OCI-LY3 (cell line): ENCODE results near the gene CHST8.

Experiments used
- H2AFZ ChIP-seq: fragments of 200-600, 300-600 bp; shearing (Covaris generic); 2 replicates; pipeline ENCODE4 v1.6.0; 2014; ENCODE audit warnings: antibody characterized with exemption, low read depth, low read length
- H3K27ac ChIP-seq: fragments of 200-600, 300-600 bp; sonication (generic); 2 replicates; pipeline ENCODE4 v1.5.1; 2014; ENCODE audit warnings: mild to moderate bottlenecking, low read length, moderate library complexity, mixed read lengths
- H3K27me3 ChIP-seq: fragments of 200-600, 300-600 bp; sonication (generic); 2 replicates; pipeline ENCODE4 v1.6.1; 2014; ENCODE audit warnings: low read depth, low read length, mixed read lengths
- H3K36me3 ChIP-seq: fragments of 200-600, 300-600 bp; sonication (generic); replicated peaks from 2 replicates; pipeline ENCODE3; 2014; ENCODE audit warnings: low read depth, low read length, mixed read lengths
- H3K4me1 ChIP-seq: fragments of 300-600, 200-600 bp; sonication (generic); 2 replicates; pipeline ENCODE4 v1.6.1; 2014; ENCODE audit warnings: low read length, mixed read lengths
- H3K4me2 ChIP-seq: fragments of 200-600, 300-600 bp; sonication (generic); 2 replicates; pipeline ENCODE4 v1.6.1; 2014; ENCODE audit warnings: low read length, mixed read lengths
- H3K4me3 ChIP-seq: fragments of 300-600, 200-600 bp; sonication (generic); 2 replicates; pipeline ENCODE4 v1.5.1; 2014; ENCODE audit warnings: antibody characterized with exemption, mild to moderate bottlenecking, low read length, moderate library complexity
- H3K79me2 ChIP-seq: fragments of 300-600, 200-600 bp; shearing (Covaris generic); 2 replicates; pipeline ENCODE4 v1.6.1; 2014; ENCODE audit warnings: mild to moderate bottlenecking, low read length, mixed read lengths
- H3K9ac ChIP-seq: fragments of 300-600, 200-600 bp; shearing (Covaris generic); 2 replicates; pipeline ENCODE4 v1.6.0; 2014; ENCODE audit warnings: mild to moderate bottlenecking, low read length, moderate library complexity
- H3K9me3 ChIP-seq: fragments of 200-600, 300-600 bp; shearing (Covaris generic); 2 replicates; pipeline ENCODE4 v1.6.1; 2014; ENCODE audit warnings: low read length, mixed read lengths; ENCODE audit not compliant: insufficient read depth
- H4K20me1 ChIP-seq: fragments of 200-600, 300-600 bp; sonication (generic); 2 replicates; pipeline ENCODE4 v1.6.1; 2016; ENCODE audit warnings: low read length, mixed read lengths; ENCODE audit not compliant: insufficient read depth
- EZH2phosphoT487 ChIP-seq: fragments of 200-600 bp; shearing (Covaris generic); IDR thresholded peaks from 2 replicates; pipeline ENCODE4 v1.6.1; 2018; ENCODE audit warnings: antibody characterized with exemption, mixed run types, low read depth
- TF ChIP-seq, protein P1 (sequence below): fragments of 200-600, 300-600 bp; sonication (generic); IDR thresholded peaks from 2 replicates; pipeline ENCODE4 v1.5.1; 2014; ENCODE audit warnings: antibody characterized with exemption, low read length, low read depth

CHST8 gene

DNA sequence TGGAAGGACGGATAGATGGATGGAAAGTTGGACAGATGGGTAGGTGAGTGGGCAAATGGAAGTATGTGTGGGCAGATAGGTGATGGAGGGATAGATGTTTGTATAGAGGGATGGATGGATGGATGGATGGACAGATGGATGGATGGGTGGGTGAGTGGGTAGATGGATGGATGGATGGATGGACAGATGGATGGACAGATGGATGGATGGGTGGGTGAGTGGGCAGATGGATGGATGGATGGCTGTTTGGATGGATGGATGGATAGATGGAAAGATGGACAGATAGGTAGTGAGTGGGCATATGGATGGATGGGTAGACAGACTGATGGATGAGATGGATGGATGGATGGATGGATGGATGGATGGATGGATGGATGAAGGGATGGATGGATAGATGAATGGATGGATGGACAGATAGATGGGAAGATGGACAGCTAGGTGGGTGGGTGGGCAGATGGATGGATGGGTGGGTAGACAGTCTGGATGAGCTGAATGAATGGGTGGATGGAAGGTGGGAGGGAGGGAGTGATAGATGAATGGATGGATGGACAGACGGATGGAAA is 100.1 kb downstream of the CHST8 start:
- no peak overlapping the region for H3K27ac ChIP-seq
- H4K20me1 ChIP-seq = no peaks in the 10 kb centered on the region
- H2AFZ ChIP-seq = no peak overlapping the region
- H3K4me2 ChIP-seq = no peak overlapping the region
- H3K79me2 ChIP-seq = no peaks in the 10 kb centered on the region
- no peak overlapping the region for H3K9ac ChIP-seq
- no peaks in the 10 kb centered on the region for H3K36me3 ChIP-seq
- TF ChIP-seq EZH2phosphoT487 = no peak
- TF ChIP-seq, protein P1, sequence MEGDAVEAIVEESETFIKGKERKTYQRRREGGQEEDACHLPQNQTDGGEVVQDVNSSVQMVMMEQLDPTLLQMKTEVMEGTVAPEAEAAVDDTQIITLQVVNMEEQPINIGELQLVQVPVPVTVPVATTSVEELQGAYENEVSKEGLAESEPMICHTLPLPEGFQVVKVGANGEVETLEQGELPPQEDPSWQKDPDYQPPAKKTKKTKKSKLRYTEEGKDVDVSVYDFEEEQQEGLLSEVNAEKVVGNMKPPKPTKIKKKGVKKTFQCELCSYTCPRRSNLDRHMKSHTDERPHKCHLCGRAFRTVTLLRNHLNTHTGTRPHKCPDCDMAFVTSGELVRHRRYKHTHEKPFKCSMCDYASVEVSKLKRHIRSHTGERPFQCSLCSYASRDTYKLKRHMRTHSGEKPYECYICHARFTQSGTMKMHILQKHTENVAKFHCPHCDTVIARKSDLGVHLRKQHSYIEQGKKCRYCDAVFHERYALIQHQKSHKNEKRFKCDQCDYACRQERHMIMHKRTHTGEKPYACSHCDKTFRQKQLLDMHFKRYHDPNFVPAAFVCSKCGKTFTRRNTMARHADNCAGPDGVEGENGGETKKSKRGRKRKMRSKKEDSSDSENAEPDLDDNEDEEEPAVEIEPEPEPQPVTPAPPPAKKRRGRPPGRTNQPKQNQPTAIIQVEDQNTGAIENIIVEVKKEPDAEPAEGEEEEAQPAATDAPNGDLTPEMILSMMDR = no peak
- no peak overlapping the region for H3K4me3 ChIP-seq
- peaks cover 9% of the 10 kb centered on the region; the same call in 1 of the 2 replicates for H3K27me3 ChIP-seq
- H3K9me3 ChIP-seq = no peaks in the 10 kb centered on the region
- no peaks in the 10 kb centered on the region for H3K4me1 ChIP-seq

DNA sequence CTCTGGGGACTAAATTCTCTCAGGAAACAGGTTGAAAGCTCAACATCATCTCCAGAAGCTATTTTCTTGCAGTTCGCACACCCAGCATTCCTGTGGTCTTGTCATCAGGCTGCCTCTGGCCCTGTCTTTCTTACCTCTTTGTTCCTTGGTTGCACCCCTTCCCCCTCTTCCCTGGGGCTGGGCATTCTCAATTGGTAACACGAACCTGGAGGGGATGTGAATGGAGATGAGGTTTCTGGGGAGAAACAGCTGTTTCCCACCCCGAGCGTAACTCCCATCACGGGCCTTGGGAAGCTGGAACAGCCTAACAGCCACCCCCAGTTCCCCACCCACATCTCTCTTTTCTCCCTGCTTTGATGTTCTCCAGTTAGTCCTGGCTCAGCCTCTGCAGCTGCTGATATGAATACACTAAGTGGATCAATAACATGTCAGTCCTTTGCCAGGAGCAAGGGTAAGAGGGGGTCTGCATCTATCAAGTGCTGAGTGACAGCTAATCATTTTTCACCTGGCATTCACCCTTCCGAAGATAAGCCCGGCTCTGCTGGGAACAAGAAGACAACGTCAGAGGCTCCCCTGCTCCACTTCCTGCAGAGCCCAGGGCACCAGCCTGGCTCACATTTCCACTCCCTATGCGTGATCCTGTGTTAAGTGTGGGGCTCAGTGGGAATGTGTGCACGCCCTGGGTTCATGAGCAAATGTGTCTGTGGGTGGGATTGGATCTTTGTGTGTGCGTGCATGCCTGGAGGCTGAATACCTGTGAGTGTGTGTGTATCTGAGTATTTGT is 100.9 kb downstream of the CHST8 start:
- H4K20me1 ChIP-seq = no peaks in the 10 kb centered on the region
- TF ChIP-seq EZH2phosphoT487 = no peak
- TF ChIP-seq, protein P1 = no peak
- H3K9ac ChIP-seq = no peak overlapping the region

DNA sequence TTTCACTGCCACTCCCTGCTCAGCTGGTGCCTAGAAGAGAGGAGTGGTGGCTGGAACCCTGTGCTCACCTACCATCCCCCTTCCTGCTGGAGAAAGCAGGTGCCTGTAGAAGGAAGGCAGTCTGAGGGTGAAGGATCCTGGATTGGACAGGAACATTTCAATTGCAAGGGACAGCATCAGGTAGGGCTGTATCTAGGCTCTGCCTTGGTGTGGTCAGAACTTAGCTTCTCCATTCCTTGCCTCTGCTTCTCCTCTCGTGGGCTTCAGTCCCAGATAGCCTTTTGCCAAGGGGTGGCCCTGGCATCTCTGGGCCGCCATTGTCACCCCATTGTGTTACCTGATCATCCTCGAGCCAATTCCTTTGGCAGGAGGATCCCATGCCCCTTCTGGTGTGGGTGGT is 101.8 kb downstream of the CHST8 start:
- Histone ChIP-seq H3K4me3 (no peak overlapping the region), H3K27ac (no peak overlapping the region), H3K4me2 (no peak overlapping the region), H4K20me1 (no peaks in the 10 kb centered on the region), H3K4me1 (no peaks in the 10 kb centered on the region), H3K9me3 (no peaks in the 10 kb centered on the region), H3K36me3 (no peaks in the 10 kb centered on the region), H3K27me3 (peaks cover 9% of the 10 kb centered on the region; the same call in 1 of the 2 replicates), H2AFZ (no peak overlapping the region), H3K79me2 (no peaks in the 10 kb centered on the region), H3K9ac (no peak overlapping the region)
- no peak for TF ChIP-seq EZH2phosphoT487
- TF ChIP-seq, protein P1 = no peak

More for the DNA sequence above, 100.9 kb downstream of the CHST8 start:
- Histone ChIP-seq H3K4me3 (no peak overlapping the region), H3K36me3 (no peaks in the 10 kb centered on the region), H2AFZ (no peak overlapping the region), H3K79me2 (no peaks in the 10 kb centered on the region), H3K27ac (no peak overlapping the region), H3K4me2 (no peak overlapping the region), H3K9me3 (no peaks in the 10 kb centered on the region), H3K4me1 (no peaks in the 10 kb centered on the region), H3K27me3 (peaks cover 9% of the 10 kb centered on the region; the same call in 1 of the 2 replicates)

DNA sequence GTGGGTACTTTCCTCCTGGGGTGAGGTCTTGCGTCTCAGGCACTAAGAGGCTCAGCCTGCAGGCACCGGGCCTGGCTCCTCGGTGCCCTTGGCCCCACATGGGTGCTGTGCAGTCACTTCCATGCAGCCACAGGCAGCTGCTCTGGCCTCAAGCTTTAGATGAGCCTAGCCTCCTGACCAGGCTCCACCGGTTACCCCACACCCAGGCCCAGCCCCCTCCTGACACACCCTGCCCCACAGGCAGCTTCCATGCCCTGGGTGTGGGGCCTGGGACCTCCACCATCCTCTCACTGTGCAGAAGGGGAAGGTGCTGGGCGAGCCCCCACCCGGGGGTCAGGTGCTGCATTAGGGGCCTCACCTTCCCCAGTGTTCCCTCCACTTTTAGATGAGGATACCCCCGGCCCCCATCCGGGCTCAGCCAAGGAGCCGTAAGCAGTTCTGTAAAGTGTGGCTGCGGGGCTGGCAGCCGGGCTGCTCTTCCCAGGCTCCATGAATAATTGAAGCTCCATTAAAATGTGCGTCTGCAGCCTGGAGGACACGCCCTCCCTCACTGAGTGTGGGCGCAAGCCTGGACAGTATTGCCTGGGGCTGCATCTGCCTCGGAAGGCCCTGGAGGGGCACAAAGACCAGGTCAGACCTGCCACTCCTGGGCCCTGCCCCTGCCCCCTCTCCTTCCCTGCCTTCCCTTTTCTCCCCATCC is 102.4 kb downstream of the CHST8 start:
- Histone ChIP-seq H3K9ac (no peak overlapping the region), H3K27me3 (peaks cover 9% of the 10 kb centered on the region; the same call in 1 of the 2 replicates), H4K20me1 (no peaks in the 10 kb centered on the region), H3K36me3 (no peaks in the 10 kb centered on the region), H3K79me2 (no peaks in the 10 kb centered on the region), H2AFZ (no peak overlapping the region), H3K4me1 (no peaks in the 10 kb centered on the region), H3K9me3 (no peaks in the 10 kb centered on the region), H3K4me3 (no peak overlapping the region), H3K4me2 (no peak overlapping the region), H3K27ac (no peak overlapping the region)
- TF ChIP-seq, protein P1 = no peak
- no peak for TF ChIP-seq EZH2phosphoT487
